ENCODE measurements around the gene LDAH.
"Not testable (repeated sequence)": the region's sequence is repeated elsewhere in the genome, so short reads cannot be mapped to it uniquely, and the experiment has no call there.

The LDAH gene

GRCh38 chr2:20806286-20806685 lies 16.6 kb downstream of the LDAH start:
- Histone ChIP-seq H3K36me3 (no peaks in the 10 kb centered on the region), H3K4me1 (peaks cover 0 to 6% (median 0%) of the 10 kb centered on the region in 4 donors), H3K4me3 (no peak overlapping the region), H3K27ac (no peak overlapping the region), H3K27me3 (no peaks in the 10 kb centered on the region), H3K9me3 (no peaks in the 10 kb centered on the region)
- no peak for TF ChIP-seq CTCF (IDR thresholded peaks at IDR 0.05)
- no peak for DNase-seq
- intact Hi-C loops (cut with DNase I; ENCODE audit: low total_unique reads), result no loop called here

GRCh38 chr2:20803974-20804373 lies 18.9 kb downstream of the LDAH start:
- H3K4me3 ChIP-seq, result no peak overlapping the region
- H3K27ac ChIP-seq, result no peak overlapping the region
- TF ChIP-seq CTCF (IDR thresholded peaks at IDR 0.05), result no peak

GRCh38 chr2:20803226-20803682 lies 19.6 kb downstream of the LDAH start:
- Histone ChIP-seq H3K4me1 (peaks cover 0 to 6% (median 0%) of the 10 kb centered on the region in 4 donors), H3K27ac (no peak overlapping the region), H3K4me3 (no peak overlapping the region), H3K36me3 (no peaks in the 10 kb centered on the region), H3K27me3 (no peaks in the 10 kb centered on the region), H3K9me3 (no peaks in the 10 kb centered on the region)
- TF ChIP-seq CTCF (IDR thresholded peaks at IDR 0.05), result no peak
- DNase-seq, result no peak
- intact Hi-C loops (cut with DNase I; ENCODE audit: low total_unique reads), result no loop called here

More at GRCh38 chr2:20803974-20804373, 18.9 kb downstream of the LDAH start:
- DNase-seq, result no peak
- no peaks in the 10 kb centered on the region for H3K9me3 ChIP-seq
- H3K27me3 ChIP-seq, result no peaks in the 10 kb centered on the region
- no peaks in the 10 kb centered on the region for H3K36me3 ChIP-seq
- intact Hi-C loops (cut with DNase I; ENCODE audit: low total_unique reads), result no loop called here
- peaks cover 0 to 6% (median 0%) of the 10 kb centered on the region in 4 donors for H3K4me1 ChIP-seq

- TF ChIP-seq CTCF (IDR thresholded peaks at IDR 0.05), result no peak
- Histone ChIP-seq H3K4me1 (peaks cover 0 to 13% (median 2%) of the 10 kb centered on the region in 4 donors), H3K9me3 (peaks cover 0 to 5% (median 0%) of the 10 kb centered on the region in 3 donors), H3K36me3 (peaks cover 0 to 4% (median 0%) of the 10 kb centered on the region in 3 donors), H3K4me3 (no peak overlapping the region), H3K27me3 (no peaks in the 10 kb centered on the region), H3K27ac (no peak overlapping the region)
- no peak for DNase-seq
- intact Hi-C loops (cut with DNase I; ENCODE audit: low total_unique reads), result no loop called here
These were observed 25.8 kb downstream of the LDAH start for GRCh38 chr2:20797096-20797495.

- intact Hi-C loops (cut with DNase I; ENCODE audit: low total_unique reads), result no loop called here
- Histone ChIP-seq H3K27me3 (no peaks in the 10 kb centered on the region), H3K36me3 (peaks cover 0 to 4% (median 0%) of the 10 kb centered on the region in 3 donors), H3K4me3 (no peak overlapping the region), H3K9me3 (peaks cover 0 to 5% (median 0%) of the 10 kb centered on the region in 3 donors), H3K27ac (no peak overlapping the region), H3K4me1 (peaks cover 0 to 13% (median 2%) of the 10 kb centered on the region in 4 donors)
- TF ChIP-seq CTCF (IDR thresholded peaks at IDR 0.05), result no peak
- peak in 1 of 2 donors; percentile 35 for DNase-seq
These were observed 26.5 kb downstream of the LDAH start for GRCh38 chr2:20796374-20796791.

- H3K4me3 ChIP-seq, result not testable (repeated sequence)
- peaks cover 0 to 13% (median 2%) of the 10 kb centered on the region in 4 donors for H3K4me1 ChIP-seq
These were observed 29.0 kb downstream of the LDAH start for GRCh38 chr2:20793944-20794343.

More at GRCh38 chr2:20793944-20794343, 29.0 kb downstream of the LDAH start:
- H3K27me3 ChIP-seq; intact Hi-C loops (cut with DNase I; ENCODE audit: low total_unique reads); DNase-seq; H3K9me3 ChIP-seq; H3K27ac ChIP-seq: not testable (repeated sequence)
- H3K36me3 ChIP-seq, result peaks cover 8 to 12% (median 12%) of the 10 kb centered on the region in 3 donors
